ENCODE measurements around the gene SYCP2L.
"Not testable (repeated sequence)": the region's sequence is repeated elsewhere in the genome, so short reads cannot be mapped to it uniquely, and the experiment has no call there.

SYCP2L gene

GRCh38 chr6:10886691-10887502 is at the start of gene SYCP2L:
Gene SYCP2L, plus strand, starts transcription at chr6:10887052. Its CDS starts 75 bp downstream, at chr6:10887127.
- peak; percentile 20 for DNase-seq

GRCh38 chr6:10837622-10837994 is 49.2 kb upstream of the SYCP2L start:
- DNase-seq: peak; percentile 66

GRCh38 chr6:10837995-10838793 is 48.7 kb upstream of the SYCP2L start, which contains the start of gene MAK:
Gene MAK, minus strand, starts transcription at chr6:10838539. Its CDS starts 7,891 bp downstream, at chr6:10830648.
- peak; percentile 88 for DNase-seq

DNA sequence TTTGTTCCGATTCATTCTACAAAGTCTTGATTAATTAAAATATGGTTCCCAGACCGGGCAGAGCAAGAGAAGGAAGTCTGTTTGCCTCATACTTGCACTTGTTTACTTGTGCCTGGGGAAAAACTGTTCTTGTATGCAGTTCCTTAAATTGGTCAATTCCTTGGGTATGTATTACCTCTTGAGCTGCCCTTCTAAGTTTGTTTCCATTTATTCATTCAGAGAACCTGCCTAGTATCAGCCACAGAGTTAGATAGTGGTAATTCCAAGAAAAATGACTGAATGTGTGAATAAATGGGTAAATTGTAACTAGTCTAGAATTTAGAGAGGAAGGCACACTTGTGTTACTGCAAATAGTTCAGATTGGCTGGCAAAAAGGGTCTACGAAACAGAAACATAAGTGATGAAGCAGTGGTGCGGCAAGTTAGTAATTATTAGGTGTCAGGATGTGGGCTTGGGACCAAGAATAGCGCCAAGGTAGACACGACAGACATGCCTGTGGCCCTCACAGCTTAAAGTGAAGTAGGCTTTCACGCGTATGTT is 48.0 kb upstream of the SYCP2L start:
- peak; percentile 62 for DNase-seq

GRCh38 chr6:10843554-10843953 is 43.3 kb upstream of the SYCP2L start:
- no peak for DNase-seq

GRCh38 chr6:10847684-10848083 is 39.2 kb upstream of the SYCP2L start:
- DNase-seq: no peak

DNA sequence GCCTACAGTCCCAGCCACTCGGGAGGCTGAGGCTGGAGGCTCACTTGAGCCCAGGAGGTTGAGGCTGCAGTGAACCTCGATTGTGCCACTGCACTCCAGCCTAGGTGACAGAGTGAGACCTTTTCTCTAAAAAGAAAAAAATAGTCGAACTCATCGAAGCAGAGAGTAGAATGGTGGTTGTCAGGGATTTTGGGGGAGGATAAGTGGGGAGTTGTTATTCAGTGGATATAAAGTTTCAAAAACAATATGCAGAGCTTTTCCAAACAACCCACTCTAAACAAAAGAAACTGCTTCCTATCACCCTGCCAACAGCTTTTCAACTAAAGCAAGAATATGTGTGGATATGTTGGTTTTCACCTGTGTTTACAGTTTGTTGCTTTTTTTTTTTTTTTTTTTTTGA is 37.0 kb upstream of the SYCP2L start:
- no peak for DNase-seq

DNA sequence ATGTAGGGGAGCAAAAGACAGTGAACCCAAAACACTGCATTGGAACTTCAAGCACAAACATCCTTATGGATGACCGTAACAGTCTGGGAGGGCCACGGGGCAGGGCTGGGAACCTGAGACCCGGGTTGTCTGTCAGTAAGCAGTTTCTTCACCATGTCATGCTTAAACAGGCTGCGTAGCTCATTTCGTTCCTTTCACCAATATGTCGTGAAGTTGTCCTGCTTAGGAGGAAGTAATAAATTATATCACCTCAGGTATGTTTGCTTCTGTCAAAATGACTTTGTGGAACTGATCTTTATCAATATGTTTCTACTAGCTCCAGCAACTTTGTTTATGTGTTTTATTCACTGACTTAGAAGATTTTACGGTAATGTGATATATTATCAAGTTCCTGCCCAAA is 36.1 kb upstream of the SYCP2L start:
- no peak for DNase-seq

DNA sequence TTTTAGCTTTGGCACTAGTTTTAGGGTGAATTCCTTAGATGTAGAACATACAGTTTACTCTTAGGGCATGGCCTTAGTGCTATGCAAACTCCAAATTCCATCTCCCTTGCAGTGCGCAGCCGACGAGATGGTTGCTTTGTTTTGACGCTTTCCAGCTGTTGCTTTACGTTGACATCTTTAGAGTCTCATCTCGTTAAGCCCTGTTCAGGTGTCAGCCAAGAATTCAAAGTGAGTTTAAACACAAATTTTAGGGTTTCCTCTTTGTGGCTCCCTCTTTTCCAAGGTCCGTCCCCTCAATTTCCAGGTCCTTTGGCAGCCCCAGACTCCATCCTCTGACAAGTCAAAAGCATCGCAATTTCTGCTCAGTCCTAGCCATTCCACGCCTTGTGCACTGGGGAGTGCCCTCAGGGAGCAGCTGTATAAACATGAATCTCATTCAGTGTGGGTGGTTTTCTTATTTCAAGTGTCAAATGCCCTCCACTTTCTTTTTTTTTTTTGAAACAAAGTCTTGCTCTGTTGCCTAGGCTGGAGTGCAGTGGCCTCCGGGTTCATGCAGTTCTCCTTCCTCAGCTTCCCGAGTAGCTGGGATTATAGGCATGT is 34.4 kb upstream of the SYCP2L start:
- no peak for DNase-seq

DNA sequence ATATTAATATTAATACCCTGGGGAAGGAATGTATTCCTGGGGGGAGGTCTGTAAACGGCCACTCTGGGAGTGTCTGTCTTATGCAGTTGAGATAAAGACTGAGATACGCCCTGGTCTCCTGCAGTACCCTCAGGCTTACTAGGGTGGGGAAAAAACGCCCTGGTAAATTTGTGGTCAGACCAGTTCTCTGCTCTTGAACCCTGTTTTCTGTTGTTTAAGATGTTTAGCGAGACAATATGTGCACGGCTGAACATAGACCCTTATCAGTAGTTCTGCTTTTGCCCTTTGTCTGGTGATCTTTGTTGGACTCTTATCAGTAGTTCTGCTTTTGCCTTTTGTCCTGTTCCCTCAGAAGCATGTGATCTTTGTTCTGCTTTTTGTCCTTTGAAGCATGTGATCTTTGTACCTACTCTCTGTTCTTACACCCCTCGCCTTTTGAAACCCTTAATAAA is 33.0 kb upstream of the SYCP2L start:
- DNase-seq: peak; percentile 58

DNA sequence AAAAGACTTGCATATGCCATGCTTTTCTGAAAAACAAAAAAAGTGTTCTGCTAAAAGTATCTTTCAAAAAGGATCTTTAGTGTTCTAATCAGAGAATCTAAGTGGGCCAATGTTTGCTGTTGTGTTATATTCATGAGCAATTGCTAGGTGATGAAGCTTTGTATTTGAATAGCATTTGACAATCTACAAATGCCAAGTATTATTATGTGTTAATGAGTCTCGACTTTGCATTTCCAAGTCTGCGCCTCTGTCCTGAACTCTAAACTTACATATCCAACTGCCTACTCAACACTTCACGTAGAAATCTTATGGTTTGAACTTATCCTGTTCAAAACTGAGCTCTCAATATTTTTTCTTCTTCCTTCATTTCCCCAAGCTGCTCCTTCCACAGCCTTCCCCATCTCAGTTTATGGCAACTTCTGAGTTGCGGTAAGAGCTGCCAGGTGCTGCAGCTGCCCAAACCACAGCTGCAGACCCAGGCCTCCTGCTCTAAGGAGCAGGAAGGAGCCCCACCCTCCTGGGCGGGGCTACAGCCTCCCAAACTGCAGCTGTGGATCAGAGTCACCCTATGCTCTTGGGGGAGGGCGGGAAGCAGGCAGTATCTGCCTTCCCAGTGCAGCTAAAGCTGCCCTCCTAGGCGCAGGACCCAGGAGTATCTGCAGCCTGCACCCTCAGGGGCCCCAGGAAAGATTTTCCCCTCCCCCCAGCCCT is 31.8 kb upstream of the SYCP2L start:
- no peak for DNase-seq

DNA sequence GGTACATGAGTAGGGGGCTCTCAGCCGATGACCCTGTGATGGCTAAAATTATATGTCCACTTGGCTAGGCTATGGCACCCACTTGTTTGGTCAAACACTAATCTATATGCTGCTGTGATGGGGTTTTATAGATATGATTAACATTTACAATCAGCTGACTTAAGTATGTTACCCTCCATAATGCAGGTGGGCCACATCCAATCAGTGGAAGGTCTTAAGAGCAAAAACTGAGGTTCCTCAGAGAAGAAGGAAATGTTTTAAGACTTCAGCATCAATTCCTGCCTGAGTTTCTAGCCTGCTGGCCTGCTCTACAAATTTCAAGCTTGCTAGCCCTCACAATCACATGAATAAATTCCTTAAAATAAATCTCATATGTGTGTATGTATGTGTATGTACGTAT is 29.6 kb upstream of the SYCP2L start:
- no peak for DNase-seq

DNA sequence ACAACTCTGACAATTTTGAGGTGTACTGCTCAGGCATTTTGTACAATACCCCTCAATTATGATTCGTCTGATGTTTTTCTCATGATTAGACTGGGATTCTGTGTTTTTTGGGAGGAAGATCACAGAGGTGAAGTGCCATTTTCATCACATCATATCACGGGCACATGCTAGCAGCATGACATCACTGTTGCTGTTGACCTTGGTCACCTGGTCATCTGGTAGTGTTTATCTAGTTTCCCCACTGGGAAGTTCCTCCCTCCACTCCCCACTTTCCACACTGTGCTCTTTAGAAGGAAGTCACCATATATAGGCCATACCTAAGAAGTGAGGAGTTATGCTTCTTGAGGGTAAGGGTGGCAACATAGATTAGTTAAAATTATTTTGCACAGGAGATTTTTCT is 25.8 kb upstream of the SYCP2L start:
- DNase-seq: no peak

DNA sequence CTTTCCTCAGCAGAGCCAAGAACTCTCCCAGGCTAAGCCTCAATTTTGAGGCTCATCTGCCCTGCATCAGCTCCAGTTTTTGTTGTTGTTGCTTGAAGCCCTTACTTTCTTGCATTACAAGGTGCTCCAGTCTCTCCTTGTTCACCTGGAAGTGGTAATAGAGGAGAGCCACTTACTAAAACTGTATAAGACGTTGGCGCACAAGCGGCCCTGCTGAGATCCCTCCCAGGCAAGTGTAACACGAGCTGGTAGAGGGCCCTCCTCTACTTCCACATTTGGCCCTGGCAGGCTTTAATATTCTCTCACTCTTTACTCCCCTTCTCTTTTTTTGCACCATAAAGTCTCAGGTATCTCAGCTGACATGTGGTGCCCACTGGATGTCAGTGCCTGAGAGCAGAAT is 24.5 kb upstream of the SYCP2L start:
- no peak for DNase-seq

DNA sequence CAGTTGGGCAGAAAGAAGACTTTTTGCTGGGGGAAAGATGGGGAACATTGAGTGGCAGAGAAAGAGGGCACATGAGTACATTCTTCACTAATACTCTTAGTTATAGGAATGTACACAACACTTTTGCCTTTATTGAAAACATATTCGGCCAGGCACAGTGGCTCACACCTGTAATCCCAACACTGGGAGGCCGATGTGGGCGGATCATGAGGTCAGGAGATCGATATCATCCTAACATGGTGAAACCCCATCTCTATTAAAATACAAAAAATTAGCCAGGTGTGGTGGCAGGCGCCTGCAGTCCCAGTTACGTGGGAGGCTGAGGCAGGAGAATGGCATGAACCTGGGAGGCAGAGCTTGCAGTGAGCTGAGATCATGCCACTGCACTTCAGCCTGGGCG is 23.8 kb upstream of the SYCP2L start:
- not testable (repeated sequence) for DNase-seq

- DNase-seq: not testable (repeated sequence)
Measured at GRCh38 chr6:10866709-10867108, 20.1 kb upstream of the SYCP2L start.

GRCh38 chr6:10867952-10868351 is 18.9 kb upstream of the SYCP2L start:
- DNase-seq: no peak

DNA sequence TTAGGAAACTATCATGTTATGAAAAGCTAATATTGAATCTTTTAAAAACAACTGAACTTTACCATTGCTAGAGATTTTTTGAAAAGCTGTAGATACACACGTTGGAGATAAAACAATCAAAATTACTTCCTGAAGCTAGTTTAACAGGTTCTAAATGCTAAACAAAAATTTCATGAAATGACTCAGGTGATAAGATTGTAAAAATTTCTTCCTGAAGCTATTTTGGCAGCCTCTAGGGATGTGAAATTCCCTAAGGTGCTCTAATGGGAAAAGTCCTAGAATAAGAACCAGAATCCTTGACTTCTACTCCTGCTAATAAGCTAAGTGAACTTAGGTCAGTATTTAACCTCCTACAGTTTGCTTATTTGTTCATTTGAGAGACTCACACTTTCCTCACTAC is 13.5 kb upstream of the SYCP2L start:
- no peak for DNase-seq

GRCh38 chr6:10874207-10874606 is 12.6 kb upstream of the SYCP2L start:
- DNase-seq: no peak

- no peak for DNase-seq
Measured at GRCh38 chr6:10875026-10875425, 11.8 kb upstream of the SYCP2L start.

DNA sequence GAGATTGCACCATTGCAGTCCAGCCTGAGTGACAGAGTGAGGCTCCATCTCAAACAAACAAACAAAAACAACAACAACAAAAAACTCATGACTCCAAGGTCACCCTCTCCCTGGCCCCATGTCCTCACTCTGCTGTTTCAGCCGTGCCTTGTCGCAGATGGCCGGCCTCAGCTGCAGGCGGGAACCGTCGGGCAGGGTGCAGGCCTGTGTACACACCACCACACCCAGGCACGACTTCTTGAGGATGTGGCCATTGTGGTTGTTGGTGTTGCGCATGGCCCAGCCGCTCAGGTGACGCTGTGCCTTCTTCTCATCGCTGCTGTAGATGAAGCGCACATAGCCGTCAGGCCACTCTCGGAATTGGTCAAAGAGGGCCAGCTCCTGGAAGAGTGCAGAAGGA is 9.8 kb upstream of the SYCP2L start:
- no peak for DNase-seq

DNA sequence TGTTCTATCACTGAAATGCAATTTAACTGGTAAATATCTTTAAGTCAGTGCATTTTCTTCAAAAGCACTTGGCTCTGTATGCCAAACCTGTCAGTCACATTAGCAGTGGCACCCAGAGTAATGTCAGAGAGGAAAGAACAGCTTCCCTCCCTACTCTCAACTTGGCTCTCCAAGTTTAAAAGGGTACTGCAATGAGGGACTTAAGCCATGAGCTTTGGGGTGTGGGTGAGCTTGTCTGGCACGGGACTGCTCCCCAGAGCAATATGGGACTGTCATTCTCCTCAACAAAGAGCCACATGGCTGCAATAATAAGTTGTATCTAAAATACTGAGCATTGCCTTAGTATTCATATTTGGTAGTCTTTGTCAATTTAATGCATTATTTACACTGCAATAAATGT is 9.0 kb upstream of the SYCP2L start:
- DNase-seq: no peak

DNA sequence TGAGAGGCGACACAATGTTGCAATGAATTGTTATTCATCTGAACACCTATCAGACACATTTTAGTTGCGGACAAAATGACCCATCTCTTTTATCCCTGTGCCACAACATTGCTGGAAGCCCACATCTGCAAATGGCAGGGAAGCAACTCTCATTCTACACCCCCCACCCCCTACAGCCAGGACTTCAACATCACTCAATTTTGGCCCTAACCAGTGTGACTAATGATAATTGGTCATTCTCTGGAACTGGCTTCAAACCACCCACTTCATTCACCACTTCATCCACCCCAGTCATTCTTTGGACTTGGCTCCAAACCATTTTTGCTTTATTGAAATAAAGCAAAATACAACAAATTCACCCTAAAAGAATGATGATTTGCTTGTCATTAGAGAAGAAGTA is 6.5 kb upstream of the SYCP2L start:
- no peak for DNase-seq

Data from hematopoietic multipotent progenitor cell treated with erythropoietin and hydrocortisone succinate and interleukin-3 and kit ligand, for 8 days (in vitro differentiated cells).